Ishikawa (cell line): ENCODE results near the gene RPS27L.

Experiments used
- CEBPB ChIP-seq: IDR thresholded peaks from 2 replicates; pipeline ENCODE4 v1.6.1; 2012
- CREB1 ChIP-seq: IDR thresholded peaks from 2 replicates; pipeline ENCODE4 v1.6.1; 2012; ENCODE audit warnings: low read depth
- EGR1 ChIP-seq: IDR thresholded peaks from 2 replicates; pipeline ENCODE4 v1.6.1; 2012
- EP300 ChIP-seq: IDR thresholded peaks from 2 replicates; pipeline ENCODE4 v1.6.1; 2012; ENCODE audit warnings: borderline replicate concordance
- FOXM1 ChIP-seq: IDR thresholded peaks from 2 replicates; pipeline ENCODE4 v1.6.1; 2012; ENCODE audit warnings: low read depth, borderline replicate concordance
- NFIC ChIP-seq: IDR thresholded peaks from 2 replicates; pipeline ENCODE4 v1.6.1; 2012
- RAD21 ChIP-seq: IDR thresholded peaks from 2 replicates; pipeline ENCODE4 v1.6.1; 2012; ENCODE audit warnings: low read depth
- TAF1 ChIP-seq: IDR thresholded peaks from 2 replicates; pipeline ENCODE4 v1.6.1; 2012; ENCODE audit warnings: low read depth, mild to moderate bottlenecking
- TCF12 ChIP-seq: IDR thresholded peaks from 2 replicates; pipeline ENCODE4 v1.6.1; 2012; ENCODE audit warnings: low read depth
- TEAD4 ChIP-seq: IDR thresholded peaks from 2 replicates; pipeline ENCODE4 v1.6.1; 2012
- YY1 ChIP-seq: IDR thresholded peaks from 2 replicates; pipeline ENCODE4 v1.6.1; 2012; ENCODE audit warnings: low read depth
- ZBTB7A ChIP-seq: IDR thresholded peaks from 2 replicates; pipeline ENCODE4 v1.6.1; 2012; ENCODE audit warnings: low read depth
- TF ChIP-seq, protein P1 (sequence below): IDR thresholded peaks from 2 replicates; pipeline ENCODE4 v1.6.1; 2012; ENCODE audit warnings: low read depth, mild to moderate bottlenecking
- TF ChIP-seq, protein P2 (sequence below): IDR thresholded peaks from 2 replicates; pipeline ENCODE4 v1.6.1; 2012
- TF ChIP-seq, protein P3 (sequence below): IDR thresholded peaks from 2 replicates; pipeline ENCODE4 v1.6.1; 2012

The RPS27L gene

DNA sequence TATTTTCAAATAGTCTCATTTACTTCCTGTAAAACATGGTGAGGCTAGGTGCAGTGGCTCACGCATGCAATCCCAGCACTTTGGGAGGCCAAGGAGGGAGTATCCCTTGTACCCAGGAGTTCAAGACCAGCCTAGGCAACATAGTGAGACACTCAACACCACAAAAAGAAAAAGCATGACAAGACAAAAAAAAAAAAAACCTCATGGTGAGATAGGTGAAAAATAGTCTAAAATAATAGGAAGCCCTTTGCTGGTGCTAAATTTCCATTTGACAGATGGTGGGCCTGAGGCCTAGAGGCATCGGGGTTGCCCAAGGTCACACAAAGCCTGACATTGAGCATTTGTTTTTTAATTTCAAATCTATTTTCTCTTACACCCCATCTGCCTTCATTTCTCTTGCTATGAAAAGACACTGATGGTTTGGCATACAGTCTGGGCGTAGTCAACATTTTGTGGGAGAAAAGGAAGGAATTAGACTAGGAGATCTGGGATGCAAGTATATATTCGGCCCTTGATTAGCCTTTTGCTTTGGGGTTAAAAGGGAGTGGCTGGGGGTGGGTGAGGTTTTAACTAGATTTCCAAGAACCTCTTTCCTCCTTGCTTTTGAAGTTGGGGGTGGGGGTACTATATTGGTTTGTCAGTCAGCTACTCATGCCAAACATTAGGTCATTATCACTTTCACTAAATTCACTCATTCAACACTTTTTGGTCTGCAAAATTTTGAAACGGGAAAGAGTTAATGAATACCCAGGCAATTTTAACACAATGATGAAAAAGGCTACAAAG, 43.4 kb upstream of the RPS27L start:
- no peak for TF ChIP-seq NFIC
- TF ChIP-seq YY1, result no peak
- no peak for TF ChIP-seq ZBTB7A
- TF ChIP-seq TAF1, result no peak
- TF ChIP-seq TEAD4, result no peak
- TF ChIP-seq, protein P1, sequence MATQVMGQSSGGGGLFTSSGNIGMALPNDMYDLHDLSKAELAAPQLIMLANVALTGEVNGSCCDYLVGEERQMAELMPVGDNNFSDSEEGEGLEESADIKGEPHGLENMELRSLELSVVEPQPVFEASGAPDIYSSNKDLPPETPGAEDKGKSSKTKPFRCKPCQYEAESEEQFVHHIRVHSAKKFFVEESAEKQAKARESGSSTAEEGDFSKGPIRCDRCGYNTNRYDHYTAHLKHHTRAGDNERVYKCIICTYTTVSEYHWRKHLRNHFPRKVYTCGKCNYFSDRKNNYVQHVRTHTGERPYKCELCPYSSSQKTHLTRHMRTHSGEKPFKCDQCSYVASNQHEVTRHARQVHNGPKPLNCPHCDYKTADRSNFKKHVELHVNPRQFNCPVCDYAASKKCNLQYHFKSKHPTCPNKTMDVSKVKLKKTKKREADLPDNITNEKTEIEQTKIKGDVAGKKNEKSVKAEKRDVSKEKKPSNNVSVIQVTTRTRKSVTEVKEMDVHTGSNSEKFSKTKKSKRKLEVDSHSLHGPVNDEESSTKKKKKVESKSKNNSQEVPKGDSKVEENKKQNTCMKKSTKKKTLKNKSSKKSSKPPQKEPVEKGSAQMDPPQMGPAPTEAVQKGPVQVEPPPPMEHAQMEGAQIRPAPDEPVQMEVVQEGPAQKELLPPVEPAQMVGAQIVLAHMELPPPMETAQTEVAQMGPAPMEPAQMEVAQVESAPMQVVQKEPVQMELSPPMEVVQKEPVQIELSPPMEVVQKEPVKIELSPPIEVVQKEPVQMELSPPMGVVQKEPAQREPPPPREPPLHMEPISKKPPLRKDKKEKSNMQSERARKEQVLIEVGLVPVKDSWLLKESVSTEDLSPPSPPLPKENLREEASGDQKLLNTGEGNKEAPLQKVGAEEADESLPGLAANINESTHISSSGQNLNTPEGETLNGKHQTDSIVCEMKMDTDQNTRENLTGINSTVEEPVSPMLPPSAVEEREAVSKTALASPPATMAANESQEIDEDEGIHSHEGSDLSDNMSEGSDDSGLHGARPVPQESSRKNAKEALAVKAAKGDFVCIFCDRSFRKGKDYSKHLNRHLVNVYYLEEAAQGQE, result no peak
- TF ChIP-seq CREB1, result no peak
- no peak for TF ChIP-seq CEBPB
- TF ChIP-seq TCF12, result no peak
- TF ChIP-seq, protein P2, sequence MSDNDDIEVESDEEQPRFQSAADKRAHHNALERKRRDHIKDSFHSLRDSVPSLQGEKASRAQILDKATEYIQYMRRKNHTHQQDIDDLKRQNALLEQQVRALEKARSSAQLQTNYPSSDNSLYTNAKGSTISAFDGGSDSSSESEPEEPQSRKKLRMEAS, result no peak
- TF ChIP-seq, protein P3, sequence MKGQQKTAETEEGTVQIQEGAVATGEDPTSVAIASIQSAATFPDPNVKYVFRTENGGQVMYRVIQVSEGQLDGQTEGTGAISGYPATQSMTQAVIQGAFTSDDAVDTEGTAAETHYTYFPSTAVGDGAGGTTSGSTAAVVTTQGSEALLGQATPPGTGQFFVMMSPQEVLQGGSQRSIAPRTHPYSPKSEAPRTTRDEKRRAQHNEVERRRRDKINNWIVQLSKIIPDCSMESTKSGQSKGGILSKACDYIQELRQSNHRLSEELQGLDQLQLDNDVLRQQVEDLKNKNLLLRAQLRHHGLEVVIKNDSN, result no peak
- no peak for TF ChIP-seq FOXM1
- TF ChIP-seq RAD21, result no peak
- TF ChIP-seq EGR1, result no peak
- no peak for TF ChIP-seq EP300

DNA sequence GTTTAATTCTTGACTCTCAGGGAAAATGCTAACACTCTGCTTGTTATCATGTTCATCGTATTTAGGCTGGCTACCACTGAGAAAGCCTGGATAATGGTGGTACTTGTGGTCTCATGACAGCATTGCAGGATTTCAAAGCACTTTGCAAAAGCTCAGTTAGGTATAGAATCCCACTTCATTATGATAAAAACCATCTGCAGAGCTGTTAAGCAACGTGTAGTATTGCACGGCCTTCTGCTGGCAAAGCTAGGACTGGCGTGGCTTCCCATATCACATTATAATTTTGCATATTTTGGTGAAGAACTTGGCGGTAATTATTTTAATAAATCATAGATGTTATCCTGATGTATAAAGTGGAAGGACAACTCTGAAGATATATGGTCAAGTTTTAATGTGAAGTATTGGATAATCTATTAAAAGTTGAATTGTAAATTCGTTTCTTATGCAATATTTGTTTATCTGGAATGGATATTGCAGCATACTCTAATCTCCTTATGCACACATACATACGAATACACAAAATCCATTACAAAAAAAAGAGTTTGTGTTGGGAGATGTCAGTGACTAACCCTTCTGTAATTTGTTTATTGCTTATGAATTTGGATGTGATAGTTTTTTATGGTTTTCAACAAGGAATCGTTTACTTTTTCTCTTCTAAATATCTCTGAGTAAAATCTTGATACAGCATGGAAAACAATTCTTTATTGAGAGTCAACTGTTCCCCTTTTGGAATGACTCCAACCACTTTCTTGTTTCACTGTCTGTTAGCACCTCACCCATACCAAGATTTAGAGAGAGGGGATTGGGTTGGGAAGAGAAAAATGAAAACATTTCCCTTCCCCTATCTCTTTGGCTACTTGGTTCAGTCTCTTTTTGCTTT, 41.3 kb upstream of the RPS27L start:
- no peak for TF ChIP-seq CEBPB
- TF ChIP-seq TEAD4, result no peak
- no peak for TF ChIP-seq CREB1
- no peak for TF ChIP-seq NFIC
- TF ChIP-seq ZBTB7A, result no peak
- TF ChIP-seq EP300, result no peak

DNA sequence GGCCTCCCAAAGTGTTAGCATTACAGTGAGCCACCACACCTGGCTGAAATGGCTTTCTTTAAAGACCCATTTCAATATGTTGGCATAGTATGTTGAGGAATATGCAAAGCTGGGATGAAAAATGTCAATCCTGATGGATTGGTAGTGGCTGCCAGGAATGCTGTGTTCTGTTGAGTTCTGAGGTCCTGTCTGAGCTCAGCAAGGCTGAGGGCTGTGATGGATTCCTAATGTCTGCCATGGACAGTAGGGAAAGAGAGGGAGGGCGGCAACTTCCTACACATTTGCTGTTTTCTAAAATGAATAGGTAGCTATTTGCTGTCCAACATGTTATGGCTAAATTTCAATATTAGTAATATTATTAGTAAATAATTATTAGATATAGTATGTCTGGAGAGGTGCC, 40.3 kb upstream of the RPS27L start:
- TF ChIP-seq YY1, result no peak
- TF ChIP-seq NFIC, result no peak
- TF ChIP-seq TCF12, result no peak
- no peak for TF ChIP-seq CEBPB
- TF ChIP-seq, protein P3, result no peak
- TF ChIP-seq FOXM1, result no peak
- TF ChIP-seq EGR1, result no peak
- no peak for TF ChIP-seq RAD21
- TF ChIP-seq CREB1, result no peak
- TF ChIP-seq, protein P1, result no peak
- TF ChIP-seq, protein P2, result no peak
- TF ChIP-seq TEAD4, result no peak
- no peak for TF ChIP-seq EP300

DNA sequence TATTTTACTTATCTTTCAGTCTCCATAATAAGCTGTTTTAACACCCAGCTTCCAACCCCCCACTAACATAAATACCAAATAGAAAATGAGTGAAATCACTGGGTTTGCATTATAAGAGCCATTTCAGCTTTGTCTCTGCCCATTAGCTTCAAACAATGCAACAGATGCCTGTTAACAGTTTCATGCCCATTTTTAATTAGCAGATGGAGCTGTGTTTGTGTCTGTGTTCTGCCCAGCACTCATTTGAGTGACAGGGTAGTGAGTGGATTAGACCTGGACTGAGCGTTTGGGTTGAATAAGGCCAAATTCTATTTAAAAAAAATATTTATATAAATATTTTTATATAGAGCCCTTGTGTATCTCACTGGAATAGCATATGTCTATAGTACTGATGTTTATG, 39.6 kb upstream of the RPS27L start:
- no peak for TF ChIP-seq RAD21
- TF ChIP-seq, protein P2, result no peak
- TF ChIP-seq NFIC, result no peak

DNA sequence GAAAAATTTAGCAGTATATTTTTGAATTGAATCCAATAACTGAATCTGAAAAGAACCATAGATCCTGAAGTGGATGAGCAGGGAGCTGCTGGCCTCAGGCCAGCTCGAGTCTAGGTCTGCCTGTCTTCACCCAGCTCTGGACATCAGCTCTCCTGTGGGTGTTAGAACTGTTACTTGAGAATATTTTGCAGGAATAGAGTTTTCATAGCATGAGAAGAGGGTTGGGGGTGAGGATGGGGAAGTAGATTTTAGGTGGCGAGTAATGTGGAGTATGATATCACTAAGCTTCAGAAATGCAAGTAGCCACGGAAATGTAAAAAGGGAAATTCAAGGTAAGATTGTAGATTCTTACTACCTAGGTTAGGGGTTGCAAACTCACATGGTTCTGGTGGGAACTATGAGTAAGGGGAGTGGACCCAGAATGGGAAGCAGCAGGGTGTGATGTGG, 38.3 kb upstream of the RPS27L start:
- no peak for TF ChIP-seq FOXM1
- no peak for TF ChIP-seq NFIC
- TF ChIP-seq TEAD4, result no peak
- TF ChIP-seq TCF12, result no peak
